GM19240 (cell line): ENCODE data around the gene PRSS57.
"Not testable (repeated sequence)": the region's sequence is repeated elsewhere in the genome, so short reads cannot be mapped to it uniquely, and the experiment has no call there.

ENCODE experiments used
- DNase-seq: peaks from one replicate; pipeline ENCODE4 v3.0.0; 2011; ENCODE audit warnings: low spot score; ENCODE audit not compliant: insufficient read length

Gene PRSS57

DNA sequence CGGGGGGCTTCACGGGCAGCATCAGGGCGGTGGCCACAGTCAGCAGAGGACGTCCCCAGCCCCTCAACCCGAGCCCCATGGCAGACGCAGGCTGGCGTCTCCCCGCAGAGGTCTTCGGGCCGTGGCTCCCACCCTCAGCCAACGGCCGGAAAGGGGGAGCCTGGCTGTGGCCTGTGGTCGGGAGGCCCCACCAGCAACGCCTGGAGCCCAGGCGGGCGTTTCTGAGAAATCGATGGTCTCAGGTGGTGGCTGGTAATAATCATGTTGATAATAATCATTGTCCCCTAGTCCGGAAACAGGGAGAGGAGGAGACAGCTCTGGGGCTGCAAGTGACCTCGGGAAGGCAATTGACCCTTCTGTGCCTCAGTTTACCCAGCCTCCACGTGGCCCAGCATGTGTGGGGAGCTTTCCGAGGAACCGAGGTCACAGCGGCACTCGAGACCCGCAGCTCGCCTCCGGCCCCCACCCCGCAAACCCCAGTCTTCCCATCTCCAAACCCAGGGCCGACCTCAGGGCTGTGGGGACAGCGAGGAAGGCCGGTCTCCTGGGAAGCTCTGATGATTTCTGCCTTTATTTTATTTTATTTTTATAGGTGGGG, at the start of gene PRSS57:
Gene PRSS57 (minus strand): TSS at position 101 of the 598 bp plus-strand sequence. CDS start 22 bp downstream, at position 79.
- no peak for DNase-seq

DNA sequence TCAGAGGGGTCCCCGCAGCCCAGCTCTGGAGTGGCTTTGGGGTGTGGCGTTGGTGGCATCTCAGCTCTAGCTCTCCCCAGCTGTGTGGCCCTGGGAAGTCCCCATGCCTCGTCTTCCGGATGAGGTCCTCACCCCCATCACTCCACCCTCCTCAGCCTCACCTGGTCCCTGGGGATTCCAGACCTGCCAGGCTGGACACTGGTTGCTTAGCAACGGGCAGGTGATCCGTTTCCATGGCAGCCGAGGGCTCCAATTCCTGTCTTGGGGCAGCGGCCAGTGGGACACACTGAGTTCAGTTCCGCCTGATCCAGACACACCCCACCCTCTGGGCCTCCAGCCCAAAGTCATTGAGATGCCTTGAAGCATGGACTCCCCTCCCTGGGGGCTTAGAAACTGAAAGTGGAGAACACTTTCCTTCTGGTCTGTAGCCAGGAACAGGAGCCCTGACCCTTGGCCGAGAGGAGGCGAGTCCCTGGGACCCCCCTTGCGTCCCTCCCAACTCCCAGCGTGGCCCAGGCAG, 48.0 kb upstream of the PRSS57 start:
- DNase-seq: no peak

DNA sequence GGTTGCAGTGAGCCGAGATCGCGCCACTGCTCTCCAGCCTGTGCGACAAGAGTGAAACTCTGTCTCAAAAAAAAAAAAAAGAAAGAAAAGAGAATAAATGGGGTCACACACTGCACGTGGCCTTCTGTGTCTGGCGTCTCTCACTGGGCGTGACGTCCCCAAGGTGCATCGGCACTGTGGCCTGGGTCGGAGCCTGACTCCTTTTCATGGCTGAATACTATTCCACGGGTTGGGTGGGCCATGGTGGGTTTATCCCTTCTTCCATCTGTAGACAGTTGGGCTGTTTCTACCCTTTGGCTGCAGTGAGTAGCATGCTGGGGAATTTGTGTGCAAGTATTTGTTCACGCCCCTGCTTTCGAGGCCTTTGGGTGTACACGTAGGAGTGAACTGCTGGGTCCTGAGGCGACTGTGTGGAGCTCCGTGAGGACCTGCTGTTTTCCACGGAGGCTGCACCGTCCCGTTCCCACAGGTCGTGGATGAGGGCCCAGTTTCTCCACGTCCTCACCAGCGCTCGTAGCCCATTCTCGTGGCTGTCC, 47.4 kb upstream of the PRSS57 start:
- DNase-seq: no peak

DNA sequence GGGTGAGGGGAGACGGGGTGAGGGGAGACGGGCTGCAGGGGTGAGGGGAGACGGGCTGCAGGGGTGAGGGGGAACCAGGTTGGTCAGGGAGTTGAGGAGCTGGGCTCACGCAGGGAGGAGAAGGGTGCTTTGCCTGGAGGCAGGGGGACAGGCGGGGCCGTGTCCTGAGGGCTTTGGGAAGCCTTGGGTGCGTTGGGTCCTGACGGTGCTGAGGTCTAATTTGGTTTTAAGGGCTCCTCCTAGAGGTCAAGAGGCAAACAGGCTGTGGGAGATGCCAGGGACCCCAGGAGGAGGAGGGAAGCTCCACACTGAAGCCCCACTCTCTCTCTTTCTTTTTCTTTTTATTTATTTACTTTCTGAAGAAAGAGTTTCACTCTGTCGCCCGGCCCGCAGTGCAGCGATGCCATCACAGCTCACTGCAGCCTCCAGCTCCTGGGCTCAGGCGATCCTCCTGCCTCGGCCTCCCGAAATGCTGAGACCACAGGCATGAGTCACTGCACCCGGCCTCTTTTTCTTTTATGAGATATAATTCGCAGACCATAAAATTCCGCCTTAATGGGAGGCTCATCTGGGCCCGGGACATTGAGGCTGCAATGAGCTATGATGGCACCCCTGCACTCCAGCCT, 46.4 kb upstream of the PRSS57 start:
- DNase-seq: no peak

DNA sequence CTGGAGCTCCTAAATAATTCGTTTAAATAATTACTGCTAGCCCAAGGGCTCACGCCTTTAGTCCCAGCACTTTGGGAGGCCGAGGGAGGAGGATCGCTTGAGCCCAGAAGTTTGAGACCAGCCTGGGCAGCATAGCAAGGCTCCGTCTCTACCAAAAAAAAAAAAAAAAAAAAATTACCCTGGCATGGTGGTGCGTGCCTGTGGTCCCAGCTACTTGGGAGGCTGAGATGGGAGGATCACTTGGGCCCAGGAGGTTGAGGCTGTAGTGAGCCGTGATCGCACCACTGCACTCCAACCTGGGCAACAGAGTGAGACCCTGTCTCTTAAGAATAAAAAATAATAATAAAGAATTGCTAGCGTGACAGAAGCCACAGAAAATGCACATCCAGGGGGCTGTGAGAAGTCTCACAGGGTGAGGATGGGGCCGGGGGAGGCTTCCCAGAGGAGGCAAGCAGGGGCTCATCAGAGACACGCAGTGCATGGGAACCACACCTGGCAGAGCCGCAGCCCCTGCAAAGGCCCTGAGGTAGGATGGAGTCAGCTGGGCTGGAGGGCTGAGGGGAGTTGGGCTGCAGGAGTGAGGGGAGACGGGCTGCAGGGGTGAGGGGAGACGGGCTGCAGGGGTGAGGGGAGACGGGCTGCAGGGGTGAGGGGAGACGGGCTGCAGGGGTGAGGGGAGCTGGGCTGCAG, 45.7 kb upstream of the PRSS57 start:
- not testable (repeated sequence) for DNase-seq

DNA sequence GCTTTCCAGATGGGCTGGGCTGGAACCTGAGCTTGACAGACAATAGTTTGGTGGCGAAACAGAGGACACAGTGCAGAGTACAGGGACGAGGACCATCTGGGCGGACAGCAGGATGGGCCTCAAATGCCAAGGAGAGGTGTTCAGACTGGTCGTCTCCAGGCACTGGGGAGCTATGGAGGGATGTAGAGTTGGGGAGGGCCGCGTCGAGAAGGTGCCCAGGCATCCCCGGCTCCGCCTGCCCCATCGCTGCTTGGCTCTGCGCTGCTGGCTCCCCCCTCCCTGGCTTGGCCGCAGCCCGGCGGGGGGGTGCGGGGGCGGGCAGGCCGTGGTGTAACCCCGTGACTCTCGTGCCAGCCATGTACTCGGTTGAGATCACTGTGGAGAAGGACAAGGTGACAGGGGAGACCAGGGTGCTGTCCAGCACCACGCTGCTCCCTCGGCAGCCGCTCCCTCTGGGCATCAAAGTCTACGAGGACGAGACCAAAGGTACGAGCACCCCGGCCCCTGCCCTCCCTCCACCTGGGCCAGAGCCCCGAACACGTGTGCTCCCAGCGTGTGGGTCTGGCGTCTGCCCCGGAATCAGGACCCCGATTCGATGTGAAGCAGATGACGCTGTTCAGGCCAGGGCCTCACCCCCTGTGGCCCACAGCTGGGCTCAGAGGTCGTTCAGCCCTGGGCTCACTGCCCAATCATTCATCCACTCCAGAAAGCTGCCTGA, 44.9 kb upstream of the PRSS57 start:
- no peak for DNase-seq

DNA sequence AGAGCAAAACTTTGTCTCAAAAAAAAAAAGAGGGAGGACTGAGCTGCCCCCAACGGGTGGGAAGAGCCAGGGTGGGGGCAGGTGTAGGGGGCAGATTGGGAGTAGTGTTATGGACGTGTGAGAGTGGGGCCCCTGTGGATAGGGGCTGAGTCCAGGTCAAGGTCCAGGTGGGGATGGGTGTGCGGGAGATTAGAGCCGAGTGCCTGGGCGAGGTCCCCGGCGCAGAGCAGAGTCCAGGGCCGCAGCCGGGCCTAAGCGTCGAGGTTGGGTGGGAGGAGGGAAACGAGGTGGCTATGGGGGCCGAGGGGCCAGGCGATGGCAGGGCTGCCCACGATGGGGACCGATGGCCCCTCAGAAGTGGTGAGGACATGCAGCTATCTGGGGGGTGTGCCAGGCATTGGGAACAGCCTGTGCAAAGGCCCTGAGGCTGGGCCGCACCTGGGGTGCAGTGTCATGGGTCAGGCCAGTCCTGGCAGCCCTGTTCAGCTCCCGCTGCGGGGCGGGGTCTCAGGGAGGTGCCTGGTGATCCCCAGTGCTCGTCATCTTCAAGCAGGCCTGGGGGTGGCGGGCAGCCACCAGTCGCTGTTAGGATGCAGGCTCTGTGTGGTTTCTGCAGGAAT, 43.4 kb upstream of the PRSS57 start:
- no peak for DNase-seq

DNA sequence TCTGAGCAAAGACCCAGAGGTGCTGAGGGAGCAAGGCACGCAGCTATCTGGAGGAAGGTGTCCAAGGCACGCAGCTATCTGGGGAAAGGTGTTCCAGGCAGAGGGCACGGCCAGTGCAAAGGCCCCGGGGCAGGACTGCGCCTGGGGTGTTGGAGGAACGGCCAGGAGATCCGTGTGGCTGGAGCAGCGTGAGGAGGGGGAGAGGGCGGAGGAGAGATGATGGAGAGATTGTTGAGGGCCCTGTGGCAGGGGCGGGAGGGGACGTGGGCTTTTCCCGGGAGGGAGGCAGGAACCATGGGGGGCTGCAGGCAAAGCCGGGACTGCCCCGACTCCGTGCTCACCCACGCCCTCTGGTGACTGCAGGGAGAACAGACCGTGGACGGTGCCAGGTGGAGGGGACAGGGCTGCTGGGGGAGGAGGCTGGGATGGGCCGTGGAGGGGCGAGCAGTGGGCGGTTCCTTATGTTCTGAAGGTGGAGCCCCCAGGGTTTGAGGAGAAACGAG, 42.4 kb upstream of the PRSS57 start:
- DNase-seq: peak; percentile 72

DNA sequence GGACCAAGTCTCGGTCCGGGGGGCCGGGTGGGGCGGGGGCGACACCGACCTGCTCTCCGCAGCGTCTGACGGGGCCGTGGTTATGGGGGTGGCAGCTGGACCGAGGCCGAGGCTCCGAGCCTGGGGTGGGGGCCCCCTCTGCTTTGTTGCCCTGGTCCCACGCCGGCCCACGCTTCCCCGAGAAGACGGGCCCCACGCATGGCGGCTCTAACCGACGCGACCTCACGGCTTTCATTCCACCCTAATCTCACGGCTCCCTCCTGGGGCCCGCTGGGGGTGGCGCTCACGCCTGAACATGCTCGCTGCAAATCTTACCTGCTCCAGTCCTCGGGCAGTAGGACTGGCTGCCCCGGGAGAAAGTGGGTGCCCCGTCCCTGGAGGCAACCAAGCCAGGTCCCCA, 40.9 kb upstream of the PRSS57 start:
- no peak for DNase-seq

DNA sequence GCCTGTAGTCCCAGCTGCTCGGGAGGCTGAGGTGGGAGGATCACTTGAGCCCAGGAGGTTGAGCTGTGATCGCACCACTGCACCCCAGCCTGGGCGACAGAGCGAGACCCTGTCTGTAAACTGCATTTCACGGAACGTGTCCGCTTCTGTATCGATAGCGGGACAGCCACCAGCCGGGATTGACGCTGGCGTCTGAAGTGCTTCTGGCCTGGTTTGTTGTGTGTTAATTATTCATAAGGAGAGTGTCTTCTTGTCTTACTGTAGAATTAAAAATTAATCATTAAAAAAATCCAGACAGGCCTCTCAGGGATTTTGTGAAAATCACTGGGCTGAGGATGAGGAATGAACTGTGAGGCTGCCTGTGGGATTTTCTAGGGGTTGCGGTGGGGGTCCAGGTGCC, 39.5 kb upstream of the PRSS57 start:
- no peak for DNase-seq

DNA sequence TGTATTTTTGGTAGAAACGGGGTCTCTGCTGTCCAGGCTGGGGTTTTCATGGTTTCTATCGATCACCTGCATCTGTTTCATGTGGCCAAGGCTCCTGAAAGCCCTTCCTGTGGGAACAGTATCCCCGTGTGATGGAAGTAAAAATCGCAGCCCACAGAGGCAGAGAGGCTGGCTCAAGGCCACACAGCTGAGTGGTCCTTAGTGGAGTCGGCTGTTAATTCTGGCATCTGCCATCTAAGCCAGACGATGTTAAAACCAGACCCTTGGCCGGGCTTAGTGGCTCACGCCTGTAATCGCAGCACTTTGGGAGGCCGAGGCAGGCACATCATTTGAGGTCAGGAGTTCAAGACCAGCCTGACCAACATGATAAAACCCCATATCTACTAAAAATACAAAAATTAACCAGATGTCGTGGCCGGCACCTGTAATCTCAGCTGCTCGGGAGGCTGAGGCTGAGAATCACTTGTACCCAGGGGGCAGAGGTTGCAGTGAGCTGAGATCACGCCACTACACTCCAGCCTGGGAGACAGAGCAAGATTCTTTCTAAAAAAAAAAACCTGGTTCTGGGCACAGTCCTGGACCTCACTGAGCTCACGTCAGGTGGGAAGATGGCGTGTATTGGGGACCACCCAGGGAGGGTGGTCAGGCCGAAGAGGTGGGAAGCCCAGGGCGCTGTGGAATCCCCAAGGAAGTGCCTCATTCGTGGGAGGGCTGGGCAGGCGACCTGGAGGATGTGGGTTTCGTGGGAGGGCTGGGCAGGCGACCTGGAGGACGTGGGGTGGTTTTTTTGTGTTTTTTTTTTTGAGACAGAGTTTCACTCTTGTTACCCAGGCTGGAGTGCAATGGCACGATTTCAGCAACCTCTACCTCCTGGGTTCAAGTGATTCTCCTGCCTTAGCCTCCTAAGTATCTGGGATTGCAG, 37.2 kb upstream of the PRSS57 start:
- no peak for DNase-seq

DNA sequence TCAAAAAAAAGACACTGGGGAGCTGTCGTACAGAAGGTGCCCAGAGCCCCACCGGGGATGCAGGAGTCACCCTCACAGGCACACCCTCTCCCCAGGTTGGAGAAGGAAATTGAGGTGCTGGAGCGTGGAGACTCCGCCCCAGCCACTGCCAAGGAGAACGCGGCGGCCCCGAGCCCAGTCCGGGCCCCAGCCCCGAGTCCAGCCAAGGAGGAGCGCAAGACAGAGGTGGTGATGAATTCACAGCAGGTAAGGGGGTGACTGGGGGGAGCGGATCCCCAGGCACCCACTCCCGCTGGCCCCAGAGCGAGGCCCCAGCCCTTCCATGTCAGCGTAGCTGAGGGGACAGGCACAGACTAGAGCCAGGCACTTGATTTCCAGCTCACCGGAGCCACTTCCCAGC, 35.7 kb upstream of the PRSS57 start:
- no peak for DNase-seq

DNA sequence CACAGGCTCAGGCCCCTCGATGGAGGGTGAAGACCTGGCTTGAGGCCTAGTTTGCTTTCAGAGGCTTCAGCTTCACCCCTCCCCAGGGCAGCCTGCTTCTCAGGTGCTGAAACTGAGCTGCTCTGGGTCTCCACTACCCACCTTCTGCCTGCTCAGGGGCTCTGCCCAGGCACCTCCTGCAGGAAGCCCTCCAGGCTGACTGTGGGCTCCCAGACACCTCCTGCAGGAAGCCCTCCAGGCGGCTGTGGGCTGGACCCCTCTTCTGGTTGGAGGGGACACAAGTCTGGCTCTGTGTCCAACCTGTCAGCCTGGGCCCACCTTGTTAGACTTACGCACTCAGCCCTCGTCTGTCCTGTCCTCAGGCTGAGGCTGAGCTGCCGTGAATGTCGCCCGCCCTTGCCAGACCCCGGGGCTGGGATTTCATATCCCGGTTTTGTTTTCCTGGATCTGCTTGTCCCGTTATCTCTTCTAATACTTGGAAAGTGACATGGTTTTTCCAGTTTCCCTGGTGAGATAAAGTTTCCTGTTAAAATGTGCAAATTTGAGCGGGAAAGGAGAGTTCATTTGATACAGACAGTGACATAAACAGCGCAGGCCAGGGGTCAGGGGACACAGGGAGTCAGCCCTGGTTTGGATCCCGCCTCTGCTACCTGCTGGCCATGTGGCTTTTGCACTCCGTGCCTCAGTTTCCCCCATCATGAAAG, 34.9 kb upstream of the PRSS57 start:
- DNase-seq: no peak

DNA sequence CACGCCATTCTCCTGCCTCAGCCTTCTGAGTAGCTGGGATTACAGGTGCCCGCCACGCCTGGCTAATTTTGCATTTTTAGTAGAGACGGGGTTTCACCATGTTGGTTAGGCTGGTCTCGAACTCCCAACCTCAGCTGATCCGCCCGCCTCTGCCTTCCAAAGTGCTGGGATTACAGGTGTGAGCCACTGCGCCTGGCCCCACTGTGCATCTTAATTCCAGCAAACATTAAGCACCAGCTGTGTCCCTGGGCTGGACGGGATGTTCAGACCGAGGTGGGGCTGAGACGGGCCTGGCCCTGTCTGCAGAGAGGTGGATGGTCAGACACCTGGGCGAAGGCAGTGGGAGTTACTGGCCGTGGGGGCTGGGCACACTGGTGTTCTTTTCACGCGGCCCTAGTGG, 34.3 kb upstream of the PRSS57 start:
- DNase-seq: not testable (repeated sequence)

DNA sequence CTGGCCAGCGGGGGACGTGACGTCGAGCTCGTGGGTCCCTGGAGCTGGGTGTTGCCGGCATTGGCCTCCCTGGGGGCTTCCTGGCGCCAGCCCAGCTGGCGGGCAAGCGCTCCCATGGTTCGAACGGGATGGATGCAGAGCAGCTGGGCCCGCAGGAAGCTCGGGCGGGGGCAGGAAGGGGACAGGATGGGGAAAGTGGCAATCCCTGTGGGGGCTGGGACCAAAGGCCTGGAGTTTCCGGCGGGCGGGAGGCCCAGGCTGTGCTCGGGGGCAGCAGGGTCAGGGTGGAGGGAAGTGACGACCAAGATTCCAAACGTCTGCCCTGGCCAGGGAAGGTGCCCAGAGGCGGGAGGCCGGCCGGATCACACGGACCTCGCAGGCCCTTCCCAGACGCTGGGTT, 32.8 kb upstream of the PRSS57 start:
- no peak for DNase-seq

DNA sequence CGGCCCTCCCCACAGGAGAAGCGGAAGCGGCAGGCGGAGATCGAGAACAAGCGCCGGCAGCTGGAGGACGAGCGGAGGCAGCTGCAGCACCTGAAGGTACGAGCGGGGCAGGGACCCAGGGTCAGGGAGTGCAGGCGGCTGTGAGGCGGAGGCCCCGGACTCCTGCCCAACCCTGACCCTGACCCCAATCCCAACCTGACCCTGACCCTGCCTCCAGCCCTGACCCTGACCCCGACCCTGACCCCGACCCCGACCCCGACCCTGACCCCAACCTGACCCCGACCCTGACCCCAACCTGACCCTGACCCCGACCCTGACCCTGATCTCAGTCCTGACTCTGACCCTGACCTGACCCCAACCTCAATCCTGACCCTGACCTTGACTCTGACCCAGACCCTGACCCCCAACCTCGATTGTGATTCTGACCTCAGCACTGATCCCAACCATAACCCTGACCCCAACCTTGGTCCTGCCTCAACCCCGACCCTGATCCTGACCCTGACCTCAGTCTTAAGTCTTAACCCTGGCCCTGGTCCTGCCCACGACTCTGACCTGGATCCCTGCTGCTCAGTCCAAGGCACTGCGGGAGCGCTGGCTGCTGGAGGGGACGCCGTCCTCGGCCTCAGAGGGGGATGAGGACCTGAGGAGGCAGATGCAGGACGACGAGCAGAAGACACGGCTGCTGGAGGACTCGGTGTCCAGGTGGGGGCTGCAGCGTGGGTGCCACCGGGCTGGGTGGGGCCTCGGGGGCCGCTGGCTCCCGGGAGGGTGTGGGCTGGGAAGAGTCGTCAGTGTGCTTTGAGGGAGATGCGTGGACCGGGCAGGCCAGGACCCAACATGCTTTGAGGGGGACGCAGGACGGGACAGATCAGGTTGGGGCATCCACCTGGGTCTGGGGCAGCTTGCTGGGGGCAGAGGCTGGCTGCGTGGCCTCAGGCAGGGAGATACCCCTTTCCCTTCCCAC, 32.0 kb upstream of the PRSS57 start:
- no peak for DNase-seq

DNA sequence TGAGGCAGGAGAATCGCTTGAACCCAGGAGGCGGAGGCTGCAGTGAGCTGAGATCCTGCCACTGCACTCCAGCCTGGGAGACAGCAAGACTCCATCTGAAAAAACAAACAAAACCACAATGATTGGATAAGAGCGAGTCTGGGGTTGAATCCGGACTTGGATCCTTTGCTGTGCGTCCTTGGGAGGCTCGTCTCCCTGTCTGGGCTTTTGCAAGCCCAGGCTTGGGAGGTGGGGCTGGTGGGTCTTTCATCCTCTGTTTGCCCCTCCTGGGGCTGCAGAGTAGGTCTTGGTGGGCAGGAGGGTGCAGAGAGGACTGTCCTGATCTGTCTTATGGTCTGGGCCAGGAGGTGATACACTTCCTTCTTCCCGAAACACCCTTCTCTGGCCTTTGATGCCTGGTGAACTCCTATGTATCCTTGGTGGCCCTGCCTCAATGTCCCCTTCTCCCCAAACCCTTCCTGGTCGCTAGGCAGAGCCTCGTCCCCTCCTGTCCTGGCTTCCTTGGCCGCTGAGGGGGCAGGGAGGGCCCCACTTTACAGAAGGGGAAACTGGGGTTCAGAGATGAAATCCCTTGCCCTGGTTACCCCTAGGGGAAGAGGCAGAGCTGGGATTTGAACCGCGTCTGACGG, 30.3 kb upstream of the PRSS57 start:
- no peak for DNase-seq

DNA sequence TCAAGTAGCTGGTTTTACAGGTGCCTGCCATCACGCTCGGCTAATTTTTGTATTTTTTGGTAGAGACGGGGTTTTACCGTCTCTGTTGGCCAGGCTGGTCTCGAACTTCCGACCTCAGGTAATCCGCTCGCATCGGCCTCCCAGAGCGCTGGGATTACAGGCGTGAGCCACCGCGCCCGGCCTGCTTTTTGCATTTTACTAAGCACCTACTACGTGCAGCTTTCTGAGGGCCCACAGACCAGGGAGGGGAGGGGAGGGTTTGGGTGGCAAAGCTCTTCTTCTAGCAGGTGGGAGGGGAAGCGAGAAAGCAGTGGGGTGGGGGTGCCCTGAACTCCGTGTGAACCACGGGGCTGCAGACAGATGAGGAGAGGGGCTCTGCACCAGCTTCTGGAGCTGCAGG, 28.5 kb upstream of the PRSS57 start:
- DNase-seq: no peak
